GM18870 (cell line): Measurements from ENCODE around the gene TMEM217.

Source experiments
- ATAC-seq: cut with Tn5 transposase; IDR thresholded peaks from one replicate; pipeline ENCODE4 v1.9.1; 2021; ENCODE audit warnings: moderate library complexity; ENCODE audit not compliant: unreplicated experiment

TMEM217 gene

GRCh38 chr6:37280162-37280887 is 22.4 kb upstream of the TMEM217 start:
- no peak for ATAC-seq

- ATAC-seq: no peak
Measured at GRCh38 chr6:37279366-37280134, 21.6 kb upstream of the TMEM217 start.

- no peak for ATAC-seq
Measured at GRCh38 chr6:37277001-37277409, 19.1 kb upstream of the TMEM217 start.

- ATAC-seq: no peak
Measured at GRCh38 chr6:37275350-37275749, 17.4 kb upstream of the TMEM217 start.

- ATAC-seq: no peak
Measured at GRCh38 chr6:37273690-37274089, 15.7 kb upstream of the TMEM217 start.

DNA sequence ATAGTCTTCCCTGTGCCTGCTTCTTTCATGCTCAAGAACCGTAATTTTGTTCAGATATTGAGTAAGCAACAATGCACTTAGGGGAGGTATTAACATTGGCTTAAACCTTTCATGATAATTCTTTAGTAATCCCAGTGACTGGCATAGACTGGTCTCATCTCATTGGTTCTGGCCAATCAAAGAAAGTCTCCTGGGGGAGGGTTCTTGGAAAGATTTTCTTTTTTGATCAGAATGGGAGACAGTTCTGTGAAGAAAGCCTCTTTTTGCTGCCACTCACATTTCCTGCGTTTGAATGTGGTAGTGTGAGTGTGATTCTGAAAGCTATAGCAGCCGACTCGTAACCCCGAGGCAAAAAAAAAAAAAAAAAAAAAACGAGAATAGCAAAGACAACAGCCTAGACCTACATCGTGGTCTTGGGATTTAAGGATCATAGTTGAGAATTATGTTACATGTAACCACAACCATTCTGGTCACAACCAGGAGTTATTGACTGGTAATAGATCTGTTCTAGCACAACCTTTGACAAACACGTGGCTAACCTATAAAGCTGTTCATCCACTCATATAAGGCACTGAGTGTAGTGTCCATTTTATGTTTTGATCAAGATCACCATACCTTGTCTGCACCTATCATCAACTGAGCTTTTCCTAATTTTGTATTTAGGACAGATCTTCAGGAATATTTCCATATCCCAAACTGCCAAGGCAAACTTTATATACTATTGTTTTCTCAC is 15.1 kb upstream of the TMEM217 start:
- ATAC-seq: no peak

GRCh38 chr6:37269105-37269504 is 11.2 kb upstream of the TMEM217 start:
- no peak for ATAC-seq

GRCh38 chr6:37265860-37266259 is 7.9 kb upstream of the TMEM217 start:
- no peak for ATAC-seq

DNA sequence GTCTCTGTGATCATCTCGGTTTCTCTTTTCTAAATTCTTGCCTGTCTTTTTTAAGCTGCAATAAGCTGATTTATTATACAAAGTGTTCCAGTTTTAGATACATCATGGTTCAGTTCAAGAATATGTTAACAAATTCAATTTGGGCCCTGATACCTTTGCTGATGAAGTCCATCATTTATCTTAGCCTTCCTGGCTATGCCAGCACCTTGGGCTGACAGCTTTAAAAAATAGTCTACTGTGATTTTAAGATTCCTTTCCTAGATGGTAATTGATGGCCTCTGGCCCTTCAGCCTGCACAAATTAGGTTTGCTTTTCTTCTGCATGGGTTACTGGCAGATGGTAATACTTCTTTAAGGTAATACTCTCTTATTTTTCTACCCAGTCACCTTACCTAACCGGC is 7.1 kb upstream of the TMEM217 start:
- no peak for ATAC-seq

GRCh38 chr6:37262446-37263026 is 4.6 kb upstream of the TMEM217 start:
- ATAC-seq: no peak

- no peak for ATAC-seq
Measured at GRCh38 chr6:37261198-37261597, 3.3 kb upstream of the TMEM217 start.

DNA sequence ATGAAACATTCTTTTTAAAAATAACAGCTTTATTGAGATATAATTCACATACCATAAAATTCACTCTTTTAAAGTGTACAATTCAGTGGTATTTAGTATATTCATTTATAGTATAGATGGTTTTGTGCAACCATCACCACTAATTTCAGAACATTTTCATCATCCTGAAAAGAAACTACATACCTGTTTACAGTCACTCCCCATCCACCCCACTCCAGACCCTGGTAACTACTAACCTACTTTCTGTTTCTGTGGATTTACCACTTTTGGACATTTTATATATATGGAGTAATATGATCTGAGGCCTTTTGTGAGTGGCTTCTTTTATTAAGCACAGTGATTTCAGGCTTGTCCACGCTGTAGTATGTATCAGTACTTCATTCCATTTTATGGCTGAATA is 2.5 kb upstream of the TMEM217 start:
- ATAC-seq: no peak

DNA sequence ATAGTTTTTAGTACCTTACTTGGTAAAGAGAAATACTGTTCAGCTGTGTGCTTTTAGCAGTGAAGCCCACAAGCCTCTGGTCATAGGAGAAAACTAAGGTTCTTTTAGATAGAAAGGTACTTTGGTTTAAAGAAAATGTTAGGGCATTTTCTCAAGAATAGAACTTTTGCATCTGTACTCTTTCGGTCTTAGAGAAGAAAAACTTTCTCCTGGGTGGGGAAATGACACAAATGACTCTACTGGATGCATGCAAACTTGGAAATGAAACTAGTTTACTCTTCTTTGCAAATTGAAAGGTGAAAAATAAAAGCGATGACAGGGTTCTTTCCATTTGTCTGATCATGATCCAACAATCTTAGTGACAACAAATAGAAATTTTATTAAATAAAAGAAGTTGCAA is 2.1 kb upstream of the TMEM217 start:
- no peak for ATAC-seq

DNA sequence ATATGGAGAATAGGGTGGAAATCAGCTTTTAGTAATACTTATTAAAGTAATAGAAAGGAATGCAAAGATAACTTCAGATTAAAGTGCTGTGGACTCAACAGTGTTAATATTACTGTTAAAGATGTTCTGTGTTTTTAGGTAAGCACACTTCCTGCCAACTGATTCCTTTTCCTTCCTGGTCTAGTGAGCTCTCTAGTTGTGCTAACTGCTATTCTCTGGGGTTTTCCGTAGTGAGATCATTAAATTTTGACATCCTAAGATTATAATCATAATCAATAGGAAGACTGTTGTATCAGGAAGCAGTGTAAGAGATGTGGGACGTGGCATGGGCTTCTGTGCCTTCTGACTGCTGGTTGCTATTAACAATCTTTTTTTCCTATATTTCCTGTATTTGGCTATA is 1.2 kb upstream of the TMEM217 start:
- no peak for ATAC-seq

GRCh38 chr6:37258405-37259105 is 611 bp upstream of the TMEM217 start:
- ATAC-seq: no peak

DNA sequence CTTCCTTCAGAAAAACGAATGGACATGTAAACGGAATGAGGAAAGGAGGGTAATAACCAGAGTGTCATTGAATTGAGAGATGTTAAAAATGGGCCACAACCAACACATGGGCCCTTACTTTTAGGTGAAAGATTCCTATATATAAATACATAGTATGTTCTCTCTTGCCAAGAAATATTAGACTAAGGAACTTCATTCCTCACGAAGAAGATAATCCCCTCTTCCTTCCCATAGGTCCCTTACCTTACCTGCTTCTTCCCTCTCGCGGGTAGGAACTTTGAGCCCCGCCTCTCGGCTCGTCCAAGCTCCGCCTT is 667 bp downstream of the TMEM217 start:
- no peak for ATAC-seq

GRCh38 chr6:37256692-37257319 is 1.1 kb downstream of the TMEM217 start:
- no peak for ATAC-seq

GRCh38 chr6:37254881-37255280 is 3.1 kb downstream of the TMEM217 start:
- no peak for ATAC-seq

- no peak for ATAC-seq
Measured at GRCh38 chr6:37253486-37254007, 4.4 kb downstream of the TMEM217 start.

- no peak for ATAC-seq
Measured at GRCh38 chr6:37251211-37251780, 6.6 kb downstream of the TMEM217 start.
